H54 (cell line): ENCODE results near the gene PACSIN2.

Experiments
- DNase-seq: peaks from one replicate; pipeline ENCODE4 v3.0.0; 2011; ENCODE audit warnings: low spot score, mixed read lengths; ENCODE audit not compliant: insufficient read length
- FAIRE-seq: peaks from 3 replicates; lab custom pipeline; 2011; peaks lifted over from hg19 to GRCh38; lab: Jason Lieb, UNC
- POLR2A ChIP-seq: IDR thresholded peaks from 2 replicates; pipeline ENCODE4 v1.6.1; 2011; ENCODE audit warnings: low read depth, mild to moderate bottlenecking, low read length

The PACSIN2 gene

GRCh38 chr22:42891008-42891407 lies 123.9 kb downstream of the PACSIN2 start:
- FAIRE-seq (no peak), DNase-seq (no peak)
- no peak for TF ChIP-seq POLR2A

DNA sequence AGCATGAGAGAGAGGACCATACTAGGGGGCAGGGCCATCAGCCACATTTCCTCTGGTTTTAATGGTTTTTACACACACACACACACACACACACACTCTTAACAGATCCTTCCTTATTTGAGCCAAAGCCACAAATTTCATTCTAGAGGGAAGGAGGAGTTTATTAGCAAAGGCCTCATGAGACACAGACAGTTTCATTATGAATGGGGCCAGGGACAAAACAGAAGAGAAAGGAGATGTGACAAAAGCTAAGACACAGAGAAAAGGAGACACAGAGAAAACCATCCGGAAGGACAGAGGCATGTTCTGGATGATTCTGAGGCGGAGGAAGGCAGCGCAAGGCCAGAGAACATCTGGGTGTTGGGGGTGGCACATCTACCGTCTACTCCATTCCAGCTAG lies 125.6 kb downstream of the PACSIN2 start:
- no peak for TF ChIP-seq POLR2A
- DNase-seq (no peak), FAIRE-seq (no peak)

DNA sequence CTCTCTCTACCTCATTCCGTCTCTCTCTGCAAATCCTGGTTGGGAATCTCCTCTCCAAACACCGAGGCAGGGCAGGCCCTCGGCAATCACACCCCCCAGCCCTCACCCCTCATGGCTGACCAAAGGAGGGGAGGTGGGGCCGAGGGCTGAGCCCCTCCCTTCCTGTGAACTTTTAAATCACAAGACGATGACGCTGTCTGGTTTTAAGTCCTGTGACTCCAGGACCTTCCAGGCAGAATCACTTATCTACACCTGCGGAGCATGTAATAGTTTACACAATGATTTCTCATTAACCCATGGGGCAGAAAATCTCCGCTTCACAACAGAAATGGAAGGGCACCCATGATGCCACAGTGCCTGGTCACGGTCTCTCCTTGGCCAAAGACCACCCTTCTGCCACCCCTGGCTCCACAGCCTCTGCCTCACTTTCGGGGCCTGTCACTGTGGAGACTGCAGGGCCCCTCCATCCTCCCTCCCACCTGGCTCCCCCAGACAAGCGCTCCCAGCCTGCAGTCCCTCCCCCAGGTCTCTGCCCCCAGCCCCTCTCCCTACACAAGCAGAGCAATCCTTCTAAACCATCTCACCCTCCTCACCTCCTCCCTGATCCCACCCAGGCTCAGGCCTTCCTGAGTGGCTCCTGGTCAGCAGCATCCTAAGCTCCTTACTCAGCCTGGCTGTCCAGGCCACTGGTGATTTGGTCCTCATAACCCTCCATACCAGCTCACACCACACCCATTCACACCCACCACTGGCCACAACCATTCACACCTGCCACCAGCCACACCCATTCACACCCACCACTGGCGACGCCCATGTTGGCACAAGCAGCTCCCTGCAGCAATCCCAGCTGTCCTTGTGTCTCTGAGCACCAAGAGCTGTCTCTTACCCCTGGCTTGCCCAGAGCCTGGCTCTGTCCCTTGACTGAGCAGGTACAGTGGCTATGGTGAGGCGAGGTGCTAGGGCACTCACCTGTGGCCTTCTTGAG lies 127.1 kb downstream of the PACSIN2 start:
- no peak for TF ChIP-seq POLR2A
- no peak for FAIRE-seq
- no peak for DNase-seq

- FAIRE-seq (no peak), DNase-seq (no peak)
- TF ChIP-seq POLR2A = no peak
These were observed 127.8 kb downstream of the PACSIN2 start for GRCh38 chr22:42887120-42887519.

DNA sequence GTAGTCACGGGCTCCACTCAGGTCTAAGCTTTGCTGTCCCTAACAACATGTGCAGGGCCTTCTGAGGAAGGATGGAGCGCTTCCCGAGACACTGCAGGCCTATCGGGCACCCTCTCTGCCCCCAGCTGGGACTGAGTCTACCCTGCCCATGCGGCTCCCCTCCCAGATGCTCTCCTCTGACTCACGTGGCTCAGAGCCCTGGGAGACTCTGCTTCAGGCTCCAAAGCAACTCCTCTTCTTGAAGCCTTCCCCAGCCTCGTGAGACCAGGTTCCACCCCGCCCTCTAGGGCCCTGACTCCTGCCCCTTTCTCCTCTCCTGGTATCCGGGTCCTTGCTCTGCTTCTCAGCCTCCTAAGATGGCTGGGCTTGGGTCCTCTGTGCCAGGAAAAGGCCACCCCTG lies 129.5 kb downstream of the PACSIN2 start:
- FAIRE-seq (no peak), DNase-seq (peak; percentile 27)
- no peak for TF ChIP-seq POLR2A

DNA sequence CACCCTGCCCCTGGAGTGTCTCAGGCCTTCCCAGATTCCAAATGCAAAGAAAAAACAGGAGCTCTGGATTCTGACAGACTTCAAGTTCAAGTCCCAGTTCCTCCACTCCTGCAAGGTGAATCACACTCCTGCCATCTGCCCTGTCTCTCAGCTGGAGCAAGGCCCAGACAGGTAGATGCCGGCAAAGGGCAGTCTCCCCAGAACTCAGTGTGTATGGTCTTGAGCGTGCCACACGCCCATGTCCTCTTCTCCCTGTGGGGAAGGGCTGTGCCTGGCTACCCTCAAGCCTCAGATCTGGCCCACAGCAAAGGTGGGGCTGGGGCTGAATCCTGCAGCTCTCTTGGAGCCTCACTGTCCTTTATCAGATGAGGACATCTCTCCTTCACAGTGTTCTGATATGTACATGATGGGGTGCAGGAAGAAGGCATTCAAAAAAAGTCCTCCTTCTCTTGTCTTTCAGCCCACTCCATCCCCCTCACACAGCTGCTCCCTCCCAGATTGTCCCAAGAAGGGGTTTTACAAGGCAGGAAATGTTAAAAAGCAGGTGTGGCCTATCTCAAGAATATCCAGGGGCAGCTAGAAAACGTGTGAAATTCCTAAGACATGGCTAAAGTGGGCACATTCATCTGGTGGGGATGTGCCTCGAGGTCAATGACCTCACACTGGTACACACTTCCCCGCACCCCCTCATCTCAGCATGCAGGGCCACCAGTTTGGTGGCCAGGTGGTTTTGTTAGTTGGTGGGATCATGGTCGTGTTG lies 130.2 kb downstream of the PACSIN2 start:
- no peak for FAIRE-seq
- TF ChIP-seq POLR2A = no peak

DNA sequence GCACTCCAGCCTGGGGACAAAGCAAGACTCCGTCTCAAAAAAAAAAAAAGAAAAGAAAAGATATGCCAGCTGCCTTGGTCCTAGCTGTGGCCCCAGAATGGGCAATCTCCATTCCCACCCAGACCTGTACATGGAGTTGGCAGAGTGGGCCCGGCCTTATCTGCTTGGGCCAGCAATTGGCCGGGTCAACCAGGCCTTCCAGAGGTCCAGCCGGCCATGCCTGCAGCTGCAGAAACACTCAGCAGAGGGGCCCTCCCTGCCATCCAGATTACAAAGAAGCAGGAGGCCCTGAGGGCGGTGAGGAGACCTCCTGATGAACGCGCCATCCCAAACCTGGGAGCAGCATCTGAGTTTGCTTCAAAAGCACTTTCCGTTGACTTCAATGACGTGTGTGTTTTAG lies 131.0 kb downstream of the PACSIN2 start:
- DNase-seq = no peak
- no peak for TF ChIP-seq POLR2A
- no peak for FAIRE-seq

More for the DNA sequence above, 130.2 kb downstream of the PACSIN2 start:
- DNase-seq = no peak

GRCh38 chr22:42883121-42883520 lies 131.8 kb downstream of the PACSIN2 start:
- no peak for FAIRE-seq
- DNase-seq = no peak
- TF ChIP-seq POLR2A = no peak

- FAIRE-seq (no peak), DNase-seq (no peak)
These were observed 132.8 kb downstream of the PACSIN2 start for GRCh38 chr22:42881982-42882656.

GRCh38 chr22:42881298-42881697 lies 133.7 kb downstream of the PACSIN2 start:
- FAIRE-seq = no peak
- DNase-seq = no peak
- TF ChIP-seq POLR2A = no peak

More at GRCh38 chr22:42881982-42882656, 132.8 kb downstream of the PACSIN2 start:
- no peak for TF ChIP-seq POLR2A

GRCh38 chr22:42880815-42881214 lies 134.1 kb downstream of the PACSIN2 start:
- no peak for FAIRE-seq
- no peak for TF ChIP-seq POLR2A
- DNase-seq = no peak

DNA sequence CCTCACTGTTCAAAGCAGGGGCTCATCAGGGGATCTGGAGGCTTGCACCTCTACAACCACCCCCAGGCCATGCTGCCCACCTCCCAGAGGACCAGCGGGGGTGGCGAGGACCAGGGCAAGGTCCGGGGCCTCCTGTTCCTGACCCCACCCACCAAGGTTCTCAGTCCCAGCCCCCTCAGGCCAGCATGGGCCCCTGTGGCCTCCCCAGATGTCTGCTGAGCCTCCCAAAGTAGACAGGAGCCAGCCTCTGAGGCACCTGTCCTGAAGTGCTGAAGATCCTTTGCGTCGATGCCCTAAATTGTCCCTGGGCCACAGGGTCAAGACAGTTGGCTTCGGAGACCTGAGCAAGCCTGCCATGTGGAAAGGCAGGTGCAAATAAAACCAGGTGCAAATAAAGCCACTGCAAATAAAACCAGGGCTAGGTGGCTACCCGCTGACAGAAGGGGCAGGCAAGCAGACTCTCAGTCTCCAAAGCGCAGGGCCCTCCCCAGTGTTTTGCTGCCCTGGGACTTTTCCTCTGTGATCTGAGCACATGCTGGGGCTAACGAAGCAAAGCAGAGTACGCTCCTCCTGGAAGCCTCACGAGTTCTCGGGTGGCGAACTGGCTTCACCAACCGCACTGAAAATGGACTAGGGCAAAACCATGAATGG lies 135.5 kb downstream of the PACSIN2 start:
- DNase-seq = no peak
- FAIRE-seq = no peak

More for the DNA sequence above, 135.5 kb downstream of the PACSIN2 start:
- TF ChIP-seq POLR2A = no peak
